Stimulated activated CD4-positive, alpha-beta T cell treated with anti-CD3 and anti-CD28 coated beads, TNF-alpha, amount 100 ng/mL, for 1 hour (primary cell): ENCODE data around the gene TRIP10.
"Not testable (repeated sequence)": the region's sequence is repeated elsewhere in the genome, so short reads cannot be mapped to it uniquely, and the experiment has no call there.

ENCODE experiments used
- DNase-seq, 3 donors: peaks; one replicate each; pipeline ENCODE4 v3.0.0-alpha.2; 2020; ENCODE audit warnings: low read depth in 3 of 3, low spot score in 1 of 3

Gene TRIP10

GRCh38 chr19:6766357-6767080, 27.0 kb downstream of the TRIP10 start:
- DNase-seq, result no peak

DNA sequence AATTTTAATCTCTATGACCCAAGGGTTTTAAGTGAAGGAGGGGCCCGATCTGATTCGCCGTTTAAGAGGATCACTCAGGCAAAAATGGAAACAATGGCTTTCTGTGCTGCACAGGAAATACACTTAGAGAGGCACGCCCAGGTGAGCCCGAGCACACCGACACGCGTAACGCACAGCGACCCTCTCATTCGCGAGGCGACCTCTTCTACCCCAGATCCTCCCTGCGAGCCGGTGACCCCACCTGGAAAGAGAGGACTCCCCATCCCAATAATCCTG, 27.5 kb downstream of the TRIP10 start:
- no peak for DNase-seq

DNA sequence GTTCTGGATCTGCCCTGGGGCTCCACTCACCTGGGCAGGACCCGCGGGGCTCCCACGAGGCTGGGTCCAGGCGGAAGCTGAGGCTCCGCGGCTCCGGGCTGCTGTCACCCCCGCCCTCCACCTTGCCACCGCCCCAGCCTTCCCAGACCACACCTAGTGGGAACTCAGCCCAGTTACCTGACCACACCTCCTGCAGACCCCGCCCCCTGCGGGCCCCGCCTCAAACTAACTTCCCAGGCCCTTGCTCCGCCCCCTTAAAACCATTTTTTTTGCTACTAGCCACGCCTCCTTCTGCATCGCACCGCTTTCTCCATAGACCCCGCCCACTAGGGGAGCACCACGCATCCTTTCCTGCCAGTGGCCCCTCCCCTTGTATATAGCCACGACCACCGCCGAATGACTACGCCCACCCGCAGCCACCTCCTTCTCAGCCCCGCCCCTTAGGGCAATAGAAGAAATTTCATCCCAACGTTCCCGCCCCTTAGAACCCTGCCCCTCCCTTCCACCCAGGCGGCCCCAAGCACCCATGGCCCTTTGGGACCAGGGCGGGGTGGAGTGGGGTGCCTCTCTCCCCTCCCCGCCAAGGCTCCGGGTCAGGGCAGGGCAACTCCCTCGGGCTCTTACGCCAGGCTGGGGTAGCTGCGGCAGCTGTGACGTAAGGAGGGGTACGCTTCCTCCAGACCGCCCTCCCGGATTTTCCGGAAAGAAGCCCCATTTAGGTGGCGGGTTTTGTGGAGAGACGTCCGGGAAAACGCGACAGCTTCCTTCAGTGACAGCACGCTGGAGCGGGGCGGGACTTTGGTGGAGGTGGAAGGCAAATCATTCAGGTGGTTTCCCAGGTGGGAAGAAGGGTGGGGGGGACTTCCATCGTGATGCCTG, 28.1 kb downstream of the TRIP10 start, which contains the start of gene SH2D3A:
Gene SH2D3A, minus strand, starts transcription at position 79 of the 879 bp plus-strand sequence. CDS start 3,687 bp downstream, outside the sequence.
- peak; percentile 90 to 92 (median 91) for DNase-seq

DNA sequence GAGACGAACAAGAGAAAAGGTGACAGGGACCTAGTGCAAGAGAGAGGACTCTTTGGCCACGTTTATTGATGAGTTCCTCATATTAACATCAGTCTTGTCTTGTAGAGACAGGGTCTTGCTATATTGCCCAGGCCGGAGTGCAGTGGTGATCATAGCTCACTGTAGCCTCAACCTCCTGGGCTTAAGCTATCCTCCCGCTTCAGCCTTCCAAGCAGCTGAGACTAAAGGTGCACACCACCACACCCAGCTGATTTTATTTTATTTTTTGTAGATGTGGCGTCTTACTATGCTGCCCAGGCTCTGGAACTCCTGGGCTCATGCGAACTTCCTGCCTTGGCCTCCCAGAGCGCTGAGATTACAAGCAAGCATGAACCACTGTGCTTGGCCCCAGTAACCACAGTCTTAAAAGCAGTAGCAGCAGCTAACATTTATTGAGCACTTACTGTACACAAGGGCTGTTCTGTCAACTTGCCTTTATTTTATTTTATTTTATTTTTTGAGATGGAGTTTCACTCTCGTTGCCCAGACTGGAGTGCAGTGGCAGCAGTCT, 28.8 kb downstream of the TRIP10 start:
- DNase-seq, result no peak

DNA sequence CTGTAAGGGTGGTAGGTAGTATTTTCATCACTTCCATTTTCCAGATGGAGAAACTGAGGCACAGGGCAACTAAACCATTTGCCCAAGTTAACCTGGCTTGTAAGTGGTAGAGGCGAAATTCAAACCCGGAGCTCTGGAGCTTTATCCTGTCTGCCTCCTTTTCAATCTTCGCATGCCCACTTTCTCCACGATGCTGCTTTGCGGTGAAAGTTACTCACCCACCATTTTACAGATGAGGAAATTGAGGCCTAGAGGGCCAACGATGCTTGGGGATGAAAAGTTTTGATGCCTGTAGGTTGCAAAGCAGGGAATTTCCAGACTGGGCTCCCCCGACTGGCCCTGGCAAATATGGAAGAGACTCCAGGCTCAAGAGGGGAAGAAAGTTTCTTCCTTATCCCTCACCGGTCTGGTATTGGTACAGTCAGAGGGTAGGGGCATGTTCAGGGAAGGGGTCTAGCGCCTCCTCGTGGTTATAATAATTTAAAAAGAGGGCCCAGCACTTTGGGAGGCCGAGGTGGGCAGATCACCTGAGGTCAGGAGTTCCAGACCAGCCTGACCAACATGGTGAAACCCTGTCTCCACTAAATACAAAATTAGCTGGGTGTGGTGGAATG, 29.6 kb downstream of the TRIP10 start:
- no peak for DNase-seq

DNA sequence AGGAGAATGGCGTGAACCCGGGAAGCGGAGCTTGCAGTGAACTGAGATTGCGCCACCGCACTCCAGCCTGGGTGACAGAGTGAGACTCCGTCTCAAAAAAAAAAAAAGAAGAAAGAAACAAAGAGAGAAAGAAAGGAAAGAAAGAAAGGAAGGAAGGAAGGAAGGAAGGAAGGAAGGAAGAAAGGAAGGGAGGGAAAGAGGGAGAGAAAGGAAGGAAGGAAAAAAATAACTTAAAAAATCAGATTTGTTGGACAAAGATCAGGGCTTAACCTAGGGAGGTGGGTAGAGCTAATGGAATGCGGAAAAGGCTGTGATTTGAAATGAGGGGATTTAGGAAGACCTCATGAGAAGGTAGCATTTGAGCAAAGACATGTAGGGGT, 32.2 kb downstream of the TRIP10 start:
- not testable (repeated sequence) for DNase-seq

DNA sequence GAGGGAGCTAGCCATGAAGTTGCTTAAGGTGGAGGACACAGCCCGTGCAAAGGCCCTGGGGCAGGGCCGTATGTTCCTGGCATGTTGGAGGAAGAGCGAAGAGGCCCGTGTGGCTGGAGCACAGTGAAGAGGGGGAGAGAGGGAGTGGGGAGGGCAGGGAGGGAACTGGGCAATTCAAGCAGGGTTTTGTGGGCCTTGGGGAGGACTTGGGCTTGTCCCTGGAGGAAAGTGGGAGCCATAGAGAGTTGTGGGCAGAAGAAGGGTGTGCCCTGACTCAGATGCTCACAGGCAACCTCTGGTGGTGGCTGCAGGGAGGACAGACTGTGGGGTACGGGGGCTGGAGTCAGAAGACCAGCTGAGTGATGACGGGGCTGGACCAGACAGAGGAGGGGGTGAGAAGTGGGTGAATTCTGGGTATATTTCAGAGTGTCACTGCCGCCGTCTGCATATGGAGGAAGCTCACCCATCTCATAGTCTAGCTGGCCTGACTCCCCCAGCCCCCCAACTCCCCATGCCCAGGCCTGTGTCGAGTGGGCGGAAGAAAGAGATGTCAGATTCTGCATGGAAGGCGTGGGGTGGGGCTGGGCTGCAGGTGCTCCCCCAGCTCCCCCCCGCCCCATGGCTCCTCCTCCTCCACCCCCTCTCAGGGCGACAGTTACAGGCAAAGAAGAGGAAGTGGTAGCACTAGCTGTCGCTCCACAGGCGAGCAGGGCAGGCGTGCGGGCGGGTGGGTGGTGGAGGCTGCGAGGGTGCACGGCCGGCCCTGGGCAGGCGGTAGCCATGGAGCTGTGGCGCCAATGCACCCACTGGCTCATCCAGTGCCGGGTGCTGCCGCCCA, 32.8 kb downstream of the TRIP10 start, which contains the start of gene VAV1:
Gene VAV1, plus strand, starts transcription at position 681 of the 838 bp plus-strand sequence. Its CDS starts 100 bp downstream, at position 781.
- peak; percentile 59 to 68 (median 66) for DNase-seq

GRCh38 chr19:6772866-6773322, 33.4 kb downstream of the TRIP10 start:
- no peak for DNase-seq

- peak in 1 of 3 donors; percentile 31 for DNase-seq
Measured at GRCh38 chr19:6773323-6773931, 33.9 kb downstream of the TRIP10 start.

- DNase-seq, result no peak
Measured at GRCh38 chr19:6774821-6775707, 35.6 kb downstream of the TRIP10 start.

GRCh38 chr19:6776045-6776444, 36.6 kb downstream of the TRIP10 start:
- not testable (repeated sequence) for DNase-seq

DNA sequence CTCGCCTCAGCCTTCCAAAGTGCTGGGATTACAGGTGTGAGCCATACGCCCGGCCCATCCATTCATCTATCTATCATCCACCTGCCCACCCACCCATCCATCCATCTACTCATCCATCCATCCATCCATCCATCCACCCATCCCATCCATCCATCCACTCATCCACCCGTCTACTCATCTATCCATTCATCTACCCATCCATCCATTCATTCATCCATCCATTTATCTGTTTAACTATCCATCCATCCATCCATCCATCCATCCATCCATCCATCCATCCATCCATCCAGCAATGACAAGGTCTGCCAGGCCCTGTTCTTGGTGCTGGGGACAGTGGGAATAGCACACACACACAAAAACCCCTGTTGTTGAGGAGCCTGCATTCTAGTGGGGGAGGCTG, 37.5 kb downstream of the TRIP10 start:
- no peak for DNase-seq

DNA sequence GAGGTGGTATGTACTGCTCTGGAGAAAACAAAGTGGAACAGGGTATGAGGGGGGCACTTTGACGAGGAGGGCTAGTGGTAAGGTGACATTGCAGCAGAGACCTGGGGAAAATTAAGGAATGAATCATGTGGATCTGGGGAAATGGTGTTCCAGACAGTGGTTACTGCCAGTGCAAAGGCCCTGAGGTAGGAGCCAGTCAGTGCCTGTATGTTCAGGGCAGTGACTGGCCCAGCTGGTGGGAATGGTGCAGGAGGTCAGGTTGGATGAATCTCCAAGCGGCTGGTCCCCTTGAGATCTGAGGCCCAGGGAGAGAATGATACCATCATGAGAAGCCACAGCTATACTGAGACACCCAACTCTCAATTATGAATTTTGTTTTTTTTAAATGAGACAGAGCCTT, 38.0 kb downstream of the TRIP10 start:
- no peak for DNase-seq

- no peak for DNase-seq
Measured at GRCh38 chr19:6778386-6778785, 38.9 kb downstream of the TRIP10 start.

GRCh38 chr19:6779206-6779605, 39.7 kb downstream of the TRIP10 start:
- no peak for DNase-seq

GRCh38 chr19:6787393-6787792, 47.9 kb downstream of the TRIP10 start:
- no peak for DNase-seq

- DNase-seq, result no peak
Measured at GRCh38 chr19:6788896-6789295, 49.4 kb downstream of the TRIP10 start.

DNA sequence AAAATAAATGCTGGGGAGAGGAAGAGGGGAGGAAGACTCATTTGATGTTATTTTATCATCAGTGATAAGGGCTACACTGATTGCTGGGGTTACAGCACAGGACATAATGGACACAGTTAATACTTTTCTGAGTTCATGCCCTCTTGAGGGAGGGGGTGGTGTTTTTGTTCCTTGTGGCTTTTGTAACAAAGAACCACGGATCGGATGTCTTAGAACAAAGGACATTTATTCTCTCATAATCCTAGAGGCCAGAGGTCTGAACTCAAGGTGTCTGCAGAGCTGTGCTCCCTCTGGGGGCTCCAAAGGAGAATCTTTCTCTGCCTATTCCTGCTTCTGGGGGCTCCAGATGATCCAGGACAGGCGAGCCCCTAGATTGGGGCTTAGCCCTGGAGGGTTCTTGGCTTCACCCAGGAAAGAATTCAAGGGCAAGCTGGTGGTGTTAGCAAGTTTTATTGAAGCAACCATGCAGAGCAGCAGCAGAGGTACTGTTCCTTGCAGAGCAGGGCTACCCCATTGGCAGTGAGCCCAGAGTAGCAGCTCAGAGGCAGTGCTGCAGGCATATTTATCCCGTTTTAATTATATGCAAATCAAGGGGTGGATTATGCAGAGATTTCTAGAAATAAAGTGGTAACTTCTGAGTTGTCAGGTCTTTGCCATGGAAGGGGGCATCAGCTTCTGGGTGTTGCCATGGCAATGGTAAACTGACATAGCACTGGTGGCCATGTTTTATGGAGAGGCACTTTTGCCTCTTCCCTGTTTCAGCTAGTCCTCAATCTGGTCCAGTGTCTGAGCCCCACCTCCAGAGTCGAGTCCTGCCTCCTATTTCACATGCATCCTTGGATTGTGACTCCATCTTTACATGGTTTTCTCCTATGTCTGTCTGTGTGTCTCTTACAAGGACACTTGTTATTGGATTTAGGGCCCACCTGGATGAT, 51.0 kb downstream of the TRIP10 start:
- DNase-seq, result no peak
